Hematopoietic multipotent progenitor cell treated with erythropoietin and hydrocortisone succinate and interleukin-3 and kit ligand, for 15 days (in vitro differentiated cells): ENCODE data around the gene BUD23.
"Not testable (repeated sequence)": the region's sequence is repeated elsewhere in the genome, so short reads cannot be mapped to it uniquely, and the experiment has no call there.

Source experiments
- DNase-seq: peaks from one replicate; pipeline ENCODE4 v3.0.0-alpha.2; 2015; ENCODE audit warnings: low spot score

Gene BUD23

DNA sequence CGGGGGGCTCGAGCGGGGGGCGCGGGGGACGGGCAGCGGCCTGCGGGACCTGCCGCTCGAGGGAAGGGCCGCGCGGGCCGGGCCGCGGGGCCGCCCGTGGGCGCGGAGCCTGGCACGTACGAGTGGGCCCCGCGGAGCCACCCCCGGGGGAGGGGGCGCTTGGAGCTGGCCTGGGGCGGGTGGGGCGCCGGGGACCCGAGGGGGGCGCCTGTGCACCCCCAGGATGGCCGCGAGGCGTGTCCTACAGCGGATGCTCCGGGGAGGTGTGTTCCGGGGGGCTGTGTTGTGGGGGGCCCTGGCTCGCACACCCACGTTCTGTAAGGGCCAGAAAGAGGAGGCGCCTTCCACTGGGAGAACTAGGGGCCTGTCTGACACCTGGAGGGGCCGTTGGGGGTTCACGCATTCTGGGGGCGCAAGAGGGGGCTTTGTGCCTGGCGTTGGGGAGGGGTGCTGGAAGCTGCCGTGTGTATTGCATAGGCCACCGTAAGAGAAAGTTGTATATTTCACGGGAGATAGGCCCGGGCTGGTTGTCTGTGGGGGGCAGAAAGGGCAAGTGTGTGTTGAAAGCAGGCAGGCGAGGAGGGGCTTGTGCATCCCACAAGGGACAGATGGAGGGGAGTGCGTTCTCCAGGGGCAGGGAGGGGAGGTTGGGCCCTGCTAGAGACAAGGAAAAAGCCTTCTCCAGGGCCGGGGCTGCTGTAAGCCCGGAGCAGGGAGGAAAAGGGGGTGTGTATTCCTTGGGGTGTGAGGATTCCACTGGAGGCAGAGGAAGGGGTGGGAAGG, 15.1 kb upstream of the BUD23 start:
- no peak for DNase-seq

GRCh38 chr7:73668886-73669230, 14.5 kb upstream of the BUD23 start:
- no peak for DNase-seq

DNA sequence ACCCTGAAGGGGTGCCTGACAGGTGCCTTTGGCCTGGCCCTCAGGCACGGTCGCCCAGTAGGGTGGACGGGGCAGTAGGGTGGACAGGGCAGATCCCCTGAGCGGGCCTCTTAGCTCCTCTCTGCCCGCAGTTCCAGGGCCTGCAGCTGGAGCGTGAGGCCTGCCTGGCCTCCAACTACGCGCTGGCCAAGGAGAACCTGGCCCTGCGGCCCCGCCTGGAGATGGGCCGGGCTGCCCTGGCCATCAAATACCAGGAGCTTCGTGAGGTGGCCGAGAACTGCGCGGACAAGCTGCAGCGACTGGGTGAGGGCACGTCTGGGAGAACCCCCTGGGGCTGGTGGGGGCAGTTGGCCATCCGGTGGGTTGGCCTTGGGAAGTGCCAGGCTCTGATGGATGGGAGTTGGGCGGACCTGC, 14.1 kb upstream of the BUD23 start:
- DNase-seq: no peak

- no peak for DNase-seq
Observed at GRCh38 chr7:73669858-73670385, 13.5 kb upstream of the BUD23 start.

- DNase-seq: no peak
Observed at GRCh38 chr7:73671322-73671661, 12.1 kb upstream of the BUD23 start.

DNA sequence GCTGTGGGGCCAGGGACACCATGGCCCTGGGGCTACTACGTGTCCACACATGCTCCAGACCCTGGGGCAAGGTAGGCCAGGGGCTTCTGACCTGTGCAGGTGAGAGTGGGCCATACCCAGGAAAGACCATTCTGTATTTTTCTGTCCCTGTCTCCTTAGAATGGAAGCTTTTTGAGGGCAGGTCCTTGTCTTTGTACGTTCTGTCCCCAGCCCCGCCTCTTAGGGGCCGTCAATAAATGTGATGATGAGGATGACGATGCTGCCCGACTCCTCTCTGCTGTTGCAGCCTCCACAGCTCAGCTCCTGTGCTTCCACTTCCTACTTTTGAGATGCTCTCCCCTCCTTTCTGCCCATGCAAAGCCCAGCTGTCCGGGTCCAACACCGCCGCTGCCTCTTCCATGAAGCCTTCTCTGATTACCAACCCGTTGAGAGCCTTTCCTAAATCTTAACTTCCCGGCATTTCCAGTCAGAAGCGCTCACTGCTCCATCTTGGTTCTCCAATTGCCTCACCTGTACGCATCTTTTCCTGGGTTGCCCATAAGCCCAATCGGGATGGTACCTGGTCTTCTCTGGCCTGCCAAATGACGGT, 11.4 kb upstream of the BUD23 start:
- DNase-seq: no peak

DNA sequence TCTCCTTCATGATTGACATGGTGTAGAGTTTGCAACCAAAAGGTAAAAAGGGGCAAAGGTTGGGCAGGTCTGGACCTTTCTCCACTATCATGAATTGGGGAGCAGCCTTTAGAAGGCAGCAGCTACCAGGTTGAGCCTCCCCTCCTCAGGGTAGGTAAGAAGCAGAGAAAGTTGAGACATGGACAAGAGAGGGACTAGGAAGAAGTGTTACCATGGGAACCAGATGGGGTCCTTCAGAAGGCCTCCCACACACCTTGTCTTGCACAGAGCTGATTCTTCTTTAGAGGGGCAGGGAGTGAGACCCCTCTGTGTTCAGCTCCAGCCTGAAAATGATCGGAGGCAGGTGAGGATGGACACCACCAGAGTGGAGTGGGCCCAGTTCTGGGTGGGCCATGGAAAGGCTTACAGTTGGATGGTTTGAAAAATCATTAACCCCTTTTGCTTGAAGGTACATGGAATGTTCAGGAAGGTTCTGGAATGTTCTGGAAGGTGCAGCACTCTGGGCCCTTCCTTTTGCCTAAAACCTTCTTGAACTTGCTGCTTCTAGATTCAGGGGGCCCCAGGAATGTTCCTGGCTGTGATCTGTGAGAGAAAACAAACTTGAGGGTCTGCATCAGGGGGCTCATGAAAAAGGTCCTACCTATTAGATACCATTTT, 8.8 kb upstream of the BUD23 start:
- DNase-seq: no peak

DNA sequence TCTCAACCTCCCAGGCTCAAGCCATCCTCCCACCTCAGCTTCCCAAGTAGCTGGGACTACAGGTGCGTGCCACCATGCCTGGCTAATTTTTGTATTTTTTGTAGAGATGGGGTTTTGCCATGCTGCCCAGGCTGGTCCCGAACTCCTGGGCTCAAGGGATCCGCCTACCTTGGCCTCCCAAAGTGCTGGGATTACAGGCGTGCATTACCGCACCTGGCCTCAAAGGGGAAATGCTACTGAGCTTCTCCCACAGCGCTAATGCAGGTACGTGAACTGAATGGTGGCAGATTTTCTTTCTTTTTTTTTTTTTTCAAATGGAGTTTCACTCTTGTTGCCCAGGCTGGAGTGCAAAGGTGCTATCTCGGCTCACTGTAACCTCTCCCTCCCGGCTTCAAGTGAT, 7.3 kb upstream of the BUD23 start:
- not testable (repeated sequence) for DNase-seq

GRCh38 chr7:73678862-73679261, 4.5 kb upstream of the BUD23 start:
- no peak for DNase-seq

GRCh38 chr7:73679709-73680108, 3.7 kb upstream of the BUD23 start:
- no peak for DNase-seq

DNA sequence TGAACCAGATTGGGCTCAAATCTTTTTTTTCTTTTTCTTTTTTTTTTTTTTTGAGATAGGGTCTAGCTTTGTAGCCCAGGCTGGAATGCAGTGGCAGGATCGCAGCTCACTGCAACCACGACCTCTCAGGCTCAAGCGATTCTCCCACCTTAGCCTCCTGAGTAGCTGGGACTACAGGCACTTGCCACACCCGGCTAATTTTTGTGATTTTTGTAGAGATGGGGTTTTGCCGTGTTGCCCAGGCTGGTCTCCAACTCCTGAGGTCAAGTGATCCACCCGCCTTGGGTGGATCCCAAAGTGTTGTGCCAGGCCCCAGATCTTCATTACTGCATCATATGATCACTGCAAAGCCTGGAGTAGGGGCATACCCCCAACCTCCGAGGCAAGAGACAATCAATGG, 2.9 kb upstream of the BUD23 start:
- DNase-seq: no peak

- no peak for DNase-seq
Observed at GRCh38 chr7:73681031-73681430, 2.4 kb upstream of the BUD23 start.

DNA sequence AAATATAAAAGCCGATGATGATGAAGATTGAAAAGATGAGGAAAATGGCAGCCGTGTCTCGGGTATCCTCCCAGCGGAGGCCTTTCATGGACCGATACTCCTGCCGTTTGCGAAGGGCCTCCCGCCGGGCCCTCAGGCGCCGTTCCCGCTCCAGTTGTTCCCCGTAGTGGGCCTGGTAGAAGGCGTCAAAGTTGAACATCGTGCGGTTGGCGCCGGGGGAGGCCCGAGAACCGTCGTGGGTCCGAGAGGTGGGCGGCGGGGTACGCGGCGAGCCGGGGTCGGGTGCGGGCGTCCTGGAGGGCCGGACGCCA, 697 bp upstream of the BUD23 start:
- no peak for DNase-seq

DNA sequence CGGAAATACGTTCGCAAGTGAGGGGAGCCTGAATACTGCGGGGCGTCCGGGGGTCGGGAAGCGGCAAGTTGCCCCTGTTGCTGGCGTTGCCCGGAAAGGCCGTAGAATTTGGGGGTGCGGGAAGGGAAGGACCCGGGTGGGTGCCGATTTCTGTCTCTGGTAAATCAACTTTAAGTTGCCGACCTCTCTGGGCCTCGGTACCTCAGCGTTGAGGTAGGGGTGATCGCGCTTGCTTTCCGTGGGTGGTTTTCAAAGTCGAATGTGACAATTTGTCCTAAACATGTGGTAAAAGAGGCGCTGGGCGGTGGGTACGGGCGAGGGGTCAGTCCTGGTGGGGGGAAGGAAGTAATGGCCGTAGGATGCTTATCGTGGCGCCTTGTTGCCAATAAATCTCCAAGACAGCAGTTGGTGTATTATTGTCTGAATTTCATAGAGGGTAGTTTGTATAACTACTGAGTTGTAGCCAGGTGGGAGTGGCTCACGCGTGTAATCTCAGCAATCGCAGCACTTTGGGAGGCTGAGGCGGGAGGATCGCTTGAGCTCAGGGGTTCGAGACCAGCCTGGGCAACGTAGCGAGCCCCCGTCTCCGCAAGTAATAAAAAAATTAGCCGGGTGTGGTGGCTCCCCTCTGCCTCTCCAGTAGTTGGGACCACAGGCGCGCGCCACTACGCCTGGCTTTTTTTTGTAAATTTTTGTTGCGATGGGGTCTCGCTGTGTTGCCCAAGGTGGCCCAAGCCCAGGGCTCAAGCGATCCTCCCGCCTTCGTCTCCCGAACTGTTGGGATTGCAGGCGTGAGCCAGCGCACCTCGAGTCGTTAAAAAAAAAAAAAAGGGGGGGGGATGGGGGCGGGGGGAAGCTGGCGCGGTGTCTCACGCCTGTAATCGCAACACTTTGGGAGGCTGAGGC, 644 bp downstream of the BUD23 start:
- no peak for DNase-seq

GRCh38 chr7:73685311-73685710, 1.9 kb downstream of the BUD23 start:
- no peak for DNase-seq

- DNase-seq: no peak
Observed at GRCh38 chr7:73688288-73688687, 4.9 kb downstream of the BUD23 start.

- no peak for DNase-seq
Observed at GRCh38 chr7:73690646-73691045, 7.2 kb downstream of the BUD23 start.

- DNase-seq: no peak
Observed at GRCh38 chr7:73696372-73696771, 13.0 kb downstream of the BUD23 start.

DNA sequence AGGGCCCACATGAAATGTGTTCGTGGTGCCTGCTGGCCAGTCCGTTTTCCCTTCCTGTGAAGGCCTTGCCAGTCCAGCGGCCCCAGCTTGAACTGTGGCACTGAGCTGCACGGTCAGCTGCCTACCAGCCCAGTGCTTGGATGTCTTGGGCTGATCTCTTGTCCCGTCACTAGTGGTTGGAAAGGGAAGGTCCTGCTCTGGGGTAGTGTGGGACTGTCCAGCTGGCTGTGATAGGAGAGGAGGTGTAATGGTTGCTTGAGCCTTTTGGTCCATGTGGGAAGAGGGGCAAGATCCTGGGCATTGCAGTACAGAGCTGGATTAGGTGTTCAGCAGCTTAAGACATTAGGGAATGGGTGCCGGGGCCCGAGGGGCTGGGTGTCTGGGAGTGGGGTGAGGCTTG, 15.0 kb downstream of the BUD23 start:
- DNase-seq: no peak

GRCh38 chr7:73699370-73700068, 16.1 kb downstream of the BUD23 start:
- DNase-seq: no peak

DNA sequence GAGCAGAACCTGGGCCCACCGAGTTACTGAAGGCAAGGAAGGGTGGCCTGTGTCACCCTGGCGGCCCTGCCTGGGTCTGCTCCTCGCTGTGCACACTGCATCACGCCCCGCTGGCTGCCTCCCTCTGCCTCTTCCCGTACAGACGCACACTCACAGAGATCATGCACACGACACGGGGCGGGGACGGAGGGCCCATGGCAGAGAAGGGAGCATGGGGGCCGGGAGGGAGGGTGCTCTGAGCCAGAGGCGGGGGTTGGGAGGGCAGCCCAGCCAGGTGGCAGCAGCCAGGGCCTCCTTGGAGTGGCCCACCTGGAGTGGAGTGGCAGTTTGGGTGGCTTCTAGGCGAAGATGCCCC, 16.6 kb downstream of the BUD23 start:
- no peak for DNase-seq

DNA sequence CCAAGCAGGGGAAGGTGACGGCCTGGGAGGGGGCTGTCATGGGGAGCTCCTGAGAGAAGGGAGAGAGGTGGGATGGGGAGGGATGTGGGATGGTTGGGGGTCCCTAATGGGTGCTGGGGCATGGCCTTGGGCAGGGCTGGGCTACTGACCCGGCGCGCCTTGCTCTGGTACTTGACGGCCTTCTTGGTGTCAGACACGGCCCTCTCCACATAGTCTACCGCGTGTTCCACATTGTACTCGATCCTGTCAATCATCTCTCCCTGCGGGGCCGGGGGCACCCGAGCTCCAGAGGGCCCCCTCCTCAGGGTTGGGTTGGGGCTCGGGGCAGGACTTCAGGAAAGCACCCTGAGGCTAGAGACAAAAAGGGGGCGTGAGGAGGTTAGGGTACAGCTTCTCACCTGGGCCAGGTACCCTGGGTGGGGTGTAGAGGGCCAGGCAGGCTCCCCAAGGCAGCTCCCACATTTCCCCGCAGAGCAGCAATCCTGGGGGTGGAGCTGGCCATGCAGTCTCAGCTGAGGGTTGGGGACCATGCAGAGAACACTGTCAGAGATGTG, 17.3 kb downstream of the BUD23 start:
- DNase-seq: no peak
